HCT116 (cell line): ENCODE measurements around the gene GLIPR1. TPM values are rescaled to one million over a fixed set of nuclear protein-coding genes. Genes with fewer than 3 reads are reported as not detected.
A peak's percentile ranks its signal among the peaks of the same experiment; 100 is the strongest.

Experiments
- ATAC-seq: fragments of 200-7000 bp; cut with Tn5 transposase; 2 replicates; pipeline ENCODE4 v1.9.1; 2020; ENCODE audit warnings: mild to moderate bottlenecking, moderate library complexity
- BruUV-seq: library from RNA; stranded (reverse); fragments of 400-500 nt; replicated peaks from 2 replicates; lab custom pipeline; 2021; lab: Mats Ljungman, UMichigan
- CTCF ChIA-PET: fragments of 300-600 bp; sonication (Branson Sonifier 250); formaldehyde crosslinking; loops from one replicate; lab custom pipeline; 2021; ENCODE audit warnings: antibody characterized with exemption; lab: Charles Lee
- POLR2A ChIA-PET: fragments of 300-600, 350-600 bp; sonication (Branson Sonifier 250); formaldehyde crosslinking; loops from one replicate; lab custom pipeline; 2021; ENCODE audit warnings: antibody characterized with exemption; lab: Charles Lee
- RAD21 ChIA-PET, 2 experiments: fragments of 300-600 bp; sonication (Branson Sonifier 250); formaldehyde crosslinking; loops; one replicate each; lab custom pipeline; 2023; ENCODE audit warnings: low total read pairs in 2 of 2; ENCODE audit not compliant: uncharacterized antibody in 2 of 2, unreplicated experiment in 2 of 2, low non-redundant PET in 1 of 2; lab: Charles Lee
- DNase-seq: peaks from one replicate; pipeline ENCODE4 v3.0.0-alpha.2; 2010; ENCODE audit warnings: low read depth, low spot score
- H2AFZ ChIP-seq: fragments of 200-600 bp; shearing (Covaris generic), sonication (generic); 2 replicates; pipeline ENCODE4 v1.6.1; 2017; ENCODE audit warnings: low read depth, mixed run types, mixed read lengths, antibody characterized with exemption, low read length; ENCODE audit not compliant: poor library complexity, severe bottlenecking
- H3K27ac ChIP-seq: 2 replicates; pipeline ENCODE4 v1.5.1; 2012; ENCODE audit warnings: low read depth, low read length
- H3K27me3 ChIP-seq: fragments of 200-600 bp; sonication (generic); 2 replicates; pipeline ENCODE4 v1.6.1; 2016; ENCODE audit warnings: mixed run types, low read length, mixed read lengths; ENCODE audit not compliant: insufficient read depth
- H3K36me3 ChIP-seq, 2 experiments: fragments of 200-500 bp in 1 of 2; fragments of 200-600 bp in 1 of 2; sonication (Bioruptor generic) in 1 of 2; sonication (generic) in 1 of 2; 2 replicates each; pipeline versions ENCODE4 v1.5.1 to v1.6.1; 2014 to 2016; ENCODE audit warnings: low read length in 2 of 2, inconsistent platforms in 1 of 2, mixed read lengths in 1 of 2, mixed run types in 1 of 2; ENCODE audit not compliant: insufficient read depth in 2 of 2, control insufficient read depth in 1 of 2
- H3K4me1 ChIP-seq, 2 experiments: fragments of 200-600 bp in 1 of 2; sonication (generic) in 1 of 2; 2 replicates each; pipeline versions ENCODE4 v1.5.1 to v1.6.1; 2012 to 2017; ENCODE audit warnings: low read length in 2 of 2, inconsistent platforms in 1 of 2, mild to moderate bottlenecking in 1 of 2, mixed read lengths in 1 of 2, mixed run types in 1 of 2, moderate library complexity in 1 of 2; ENCODE audit not compliant: insufficient read depth in 2 of 2, control insufficient read depth in 1 of 2
- H3K4me2 ChIP-seq: fragments of 200-600 bp; sonication (generic); 2 replicates; pipeline ENCODE4 v1.6.1; 2017; ENCODE audit warnings: mixed run types, low read length, mixed read lengths
- H3K4me3 ChIP-seq, 2 experiments: fragments of 200-600 bp in 1 of 2; sonication (generic) in 1 of 2; replicated peaks in 1 of 2; 2 replicates each; pipeline ENCODE4 v1.5.1; 2011 to 2016; ENCODE audit warnings: low read length in 2 of 2, control low read depth in 1 of 2, low read depth in 1 of 2, mild to moderate bottlenecking in 1 of 2, mixed read lengths in 1 of 2, mixed run types in 1 of 2
- H3K79me2 ChIP-seq: fragments of 200-600 bp; sonication (generic); 2 replicates; pipeline ENCODE4 v1.6.1; 2017; ENCODE audit warnings: mild to moderate bottlenecking, mixed run types, low read length, moderate library complexity, mixed read lengths; ENCODE audit not compliant: insufficient read depth
- H3K9ac ChIP-seq: fragments of 200-600 bp; sonication (generic); 2 replicates; pipeline ENCODE4 v1.6.1; 2016; ENCODE audit warnings: low read length, mixed read lengths
- H3K9me2 ChIP-seq: fragments of 200-600 bp; sonication (generic), shearing (Covaris generic); 2 replicates; pipeline ENCODE4 v1.6.1; 2017; ENCODE audit warnings: mixed run types, mild to moderate bottlenecking, moderate library complexity; ENCODE audit not compliant: insufficient read depth
- H3K9me3 ChIP-seq, 2 experiments: fragments of 200-500 bp in 1 of 2; fragments of 200-600 bp in 1 of 2; sonication (Bioruptor generic) in 1 of 2; sonication (generic) in 1 of 2; 2 replicates each; pipeline ENCODE4 v1.6.1; 2014 to 2017; ENCODE audit warnings: low read length in 2 of 2, mixed read lengths in 2 of 2, inconsistent platforms in 1 of 2, low read depth in 1 of 2, mild to moderate bottlenecking in 1 of 2, mixed run types in 1 of 2, moderate library complexity in 1 of 2; ENCODE audit not compliant: control insufficient read depth in 1 of 2, insufficient read depth in 1 of 2
- H4K20me1 ChIP-seq: fragments of 200-600 bp; sonication (generic), shearing (Covaris generic); 2 replicates; pipeline ENCODE4 v1.6.1; 2017; ENCODE audit warnings: mixed run types, mild to moderate bottlenecking, moderate library complexity; ENCODE audit not compliant: insufficient read depth
- ATF3 ChIP-seq: IDR thresholded peaks from 2 replicates; pipeline ENCODE4 v1.6.1; 2012
- CBX3 ChIP-seq: IDR thresholded peaks from 2 replicates; pipeline ENCODE4 v1.6.1; 2012; ENCODE audit warnings: low read depth
- CEBPB ChIP-seq: IDR thresholded peaks from 2 replicates; pipeline ENCODE4 v1.6.1; 2012; ENCODE audit warnings: low read depth
- CTCF ChIP-seq, 3 experiments: fragments of 200-600 bp in 1 of 3; sonication (generic) in 1 of 3; IDR thresholded peaks in 2 of 3; conservative IDR thresholded peaks in 1 of 3; 2 replicates each; pipeline ENCODE4 v1.5.1; 2012 to 2017; ENCODE audit warnings: low read depth in 2 of 3, low read length in 2 of 3, antibody characterized with exemption in 1 of 3, borderline replicate concordance in 1 of 3, control low read depth in 1 of 3, mild to moderate bottlenecking in 1 of 3, mixed read lengths in 1 of 3, mixed run types in 1 of 3, moderate library complexity in 1 of 3; ENCODE audit not compliant: insufficient read depth in 1 of 3
- EGR1 ChIP-seq: IDR thresholded peaks from 2 replicates; pipeline ENCODE4 v1.6.1; 2012; ENCODE audit warnings: low read depth
- ELF1 ChIP-seq: IDR thresholded peaks from 2 replicates; pipeline ENCODE4 v1.6.1; 2012; ENCODE audit warnings: low read depth, borderline replicate concordance
- EZH2 ChIP-seq: fragments of 200-600 bp; sonication (generic); IDR thresholded peaks from 2 replicates; pipeline ENCODE4 v1.6.1; 2017; ENCODE audit warnings: antibody characterized with exemption, mixed run types
- MAX ChIP-seq: IDR thresholded peaks from 2 replicates; pipeline ENCODE4 v1.6.1; 2012
- POLR2AphosphoS5 ChIP-seq: IDR thresholded peaks from 2 replicates; pipeline ENCODE4 v1.6.1; 2011; ENCODE audit warnings: mild to moderate bottlenecking, low read depth, low read length, moderate library complexity
- RAD21 ChIP-seq: IDR thresholded peaks from 2 replicates; pipeline ENCODE4 v1.6.1; 2012; ENCODE audit warnings: low read depth, mild to moderate bottlenecking
- SP1 ChIP-seq: IDR thresholded peaks from 2 replicates; pipeline ENCODE4 v1.6.1; 2012; ENCODE audit warnings: low read depth
- SRF ChIP-seq: IDR thresholded peaks from 2 replicates; pipeline ENCODE4 v1.6.1; 2012; ENCODE audit warnings: low read depth
- ZBTB33 ChIP-seq: IDR thresholded peaks from 2 replicates; pipeline ENCODE4 v1.6.1; 2011; ENCODE audit warnings: mild to moderate bottlenecking, low read length, moderate library complexity; ENCODE audit not compliant: insufficient replicate concordance; ENCODE audit errors: extremely low read depth
- ZFX ChIP-seq: fragments of 450-650 bp; IDR thresholded peaks from 2 replicates; pipeline ENCODE4 v1.6.1; 2017
- ZNF274 ChIP-seq: fragments of 200-500 bp; sonication (Bioruptor generic); IDR thresholded peaks from 2 replicates; pipeline ENCODE4 v1.6.1; 2014; ENCODE audit warnings: mild to moderate bottlenecking, low read depth, low read length, inconsistent platforms
- intact Hi-C: fragments of 100-400 bp; cut with micrococcal nuclease; formaldehyde crosslinking; loops from 2 replicates; pipeline ENCODE4 v1.10.0; 2022
- total RNA-seq: library from RNA; stranded (reverse); gene quantifications from one replicate; pipeline ENCODE4 v1.2.1, GENCODE V29; 2021; ENCODE audit not compliant: unreplicated experiment

GLIPR1 gene
- total RNA-seq, 1 experiment from 2014 or later = 0.39 TPM

- CTCF ChIA-PET = no interaction called here
- Histone ChIP-seq H3K79me2 (peaks cover 99% of the 10 kb centered on the region), H3K27me3 (no peaks in the 10 kb centered on the region), H3K36me3 (peaks cover 67 to 68% of the 10 kb centered on the region in 2 experiments), H3K4me2 (no peak overlapping the region), H3K4me3 (no peak overlapping the region), H3K9me2 (no peaks in the 10 kb centered on the region), H3K4me1 (peaks cover 13 to 22% of the 10 kb centered on the region in 2 experiments; a peak in 2 of 4 replicates), H2AFZ (no peak overlapping the region), H3K9me3 (no peaks in the 10 kb centered on the region), H4K20me1 (no peaks in the 10 kb centered on the region), H3K27ac (no peak overlapping the region), H3K9ac (no peak overlapping the region)
- DNase-seq (no peak), ATAC-seq (peak; percentile 59; the same call in 1 of the 2 replicates)
- intact Hi-C loops = loop anchor here (5.0 to 10.0 kb wide), 2 partner anchors 174 to 341 kb away; partner anchors contain the start of genes CAPS2 and GLIPR1L1
- RAD21 ChIA-PET = no interaction called here
- no peak for TF ChIP-seq SRF
- peak; percentile 36 to 69 (median 51); a peak in 4 of 6 replicates for TF ChIP-seq CTCF (IDR thresholded peaks at IDR 0.05 in 2 of 3, conservative IDR thresholded peaks at IDR 0.05 in 1 of 3; ENCODE audit: borderline replicate concordance in 1 of 3, insufficient read depth in 1 of 3, low read depth in 2 of 3, low read length in 2 of 3)
- TF ChIP-seq RAD21 = peak; percentile 63
- no TSS peak for BruUV-seq
- POLR2A ChIA-PET = no interaction called here
Measured at GRCh38 chr12:75505706-75506312, 25.3 kb downstream of the GLIPR1 start.

GRCh38 chr12:75507086-75507485 lies 26.5 kb downstream of the GLIPR1 start:
- DNase-seq = no peak
- Histone ChIP-seq H2AFZ (no peak overlapping the region), H3K4me2 (no peak overlapping the region), H4K20me1 (no peaks in the 10 kb centered on the region), H3K4me1 (peaks cover 16 to 27% of the 10 kb centered on the region in 2 experiments), H3K36me3 (peaks cover 55 to 56% of the 10 kb centered on the region in 2 experiments), H3K27me3 (no peaks in the 10 kb centered on the region), H3K9ac (no peak overlapping the region), H3K9me2 (no peaks in the 10 kb centered on the region), H3K27ac (peak overlapping the region; percentile 24; the same call in 1 of the 2 replicates), H3K4me3 (no peak overlapping the region), H3K9me3 (no peaks in the 10 kb centered on the region), H3K79me2 (peaks cover 93% of the 10 kb centered on the region)
- RAD21 ChIA-PET = no interaction called here
- BruUV-seq = no TSS peak
- no peak for ATAC-seq
- CTCF ChIA-PET = interaction anchor here (0.6 to 1.5 kb wide), 4 partner anchors 10 to 949 kb away, joined by 3 to 4 read pairs (median 3); partner anchors contain the start of gene GLIPR1L1
- intact Hi-C loops = loop anchor here (5.0 to 10.0 kb wide), 2 partner anchors 175 to 342 kb away; partner anchors contain the start of genes CAPS2 and GLIPR1L1
- POLR2A ChIA-PET = no interaction called here
- TF ChIP-seq MAX = no peak
- no peak for TF ChIP-seq SRF
- no peak for TF ChIP-seq POLR2AphosphoS5
- no peak for TF ChIP-seq EZH2
- TF ChIP-seq ZFX = no peak
- TF ChIP-seq CEBPB = no peak
- TF ChIP-seq CBX3 = no peak
- no peak for TF ChIP-seq ZBTB33
- TF ChIP-seq SP1 = no peak
- no peak for TF ChIP-seq ATF3
- TF ChIP-seq ZNF274 = no peak
- TF ChIP-seq EGR1 = no peak
- no peak for TF ChIP-seq ELF1
- TF ChIP-seq RAD21 = no peak
